Measurements from ENCODE around the gene STUB1.

The STUB1 gene

GRCh38 chr16:678209-678857 is 1.9 kb upstream of the STUB1 start:
- Histone ChIP-seq H3K4me1 (peaks cover 45% of the 10 kb centered on the region), H3K9ac (no peak overlapping the region), H3K27me3 (peaks cover 16% of the 10 kb centered on the region), H3K9me3 (no peaks in the 10 kb centered on the region), H3K4me2 (peak overlapping the region; percentile 94), H3K27ac (no peak overlapping the region), H3K4me3 (no peak overlapping the region), H3K36me3 (peaks cover 35% of the 10 kb centered on the region), H4K20me1 (peaks cover 62% of the 10 kb centered on the region)
- no peak for TF ChIP-seq Cebpa-rat (IDR thresholded peaks at IDR 0.05)

GRCh38 chr16:678858-679813 is 1.1 kb upstream of the STUB1 start:
- Histone ChIP-seq H3K4me3 (peak overlapping the region; percentile 64), H3K27ac (0 out of 2 replicates have a peak overlapping the region, but pooled peaks have one; percentile 44)

DNA sequence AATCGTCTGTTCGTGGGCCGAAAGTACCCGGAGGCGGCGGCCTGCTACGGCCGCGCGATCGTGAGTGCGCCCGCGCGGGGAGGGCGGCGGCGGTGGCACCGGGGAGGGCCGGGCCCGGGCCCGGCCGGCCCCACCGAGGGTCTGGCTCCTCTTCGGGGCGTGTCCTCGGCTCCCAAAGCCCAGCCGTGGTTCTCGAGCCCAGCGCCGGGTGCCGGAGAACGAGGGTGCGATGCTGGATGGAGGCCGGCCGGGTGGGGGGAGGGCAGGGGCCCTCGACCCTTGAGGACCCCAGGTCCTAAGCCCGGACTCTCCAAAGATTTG is 375 bp downstream of the STUB1 start:
- peaks cover 2% of the 10 kb centered on the region for H3K27me3 ChIP-seq
- H4K20me1 ChIP-seq, result peaks cover 45% of the 10 kb centered on the region
- H3K9ac ChIP-seq, result peak overlapping the region; percentile 95
- no peaks in the 10 kb centered on the region for H3K9me3 ChIP-seq
- peak overlapping the region; percentile 96 for H3K4me3 ChIP-seq
- peaks cover 48% of the 10 kb centered on the region for H3K4me1 ChIP-seq
- H3K27ac ChIP-seq, result peak overlapping the region; percentile 90
- no peak for TF ChIP-seq Cebpa-rat (IDR thresholded peaks at IDR 0.05)
- H3K4me2 ChIP-seq, result peak overlapping the region; percentile 87
- H3K36me3 ChIP-seq, result peaks cover 31% of the 10 kb centered on the region

More at GRCh38 chr16:678858-679813, 1.1 kb upstream of the STUB1 start:
- peaks cover 16% of the 10 kb centered on the region for H3K27me3 ChIP-seq
- H4K20me1 ChIP-seq, result peaks cover 60% of the 10 kb centered on the region
- peaks cover 50% of the 10 kb centered on the region for H3K4me1 ChIP-seq
- peaks cover 29% of the 10 kb centered on the region for H3K36me3 ChIP-seq
- no peak overlapping the region for H3K9ac ChIP-seq
- no peak for TF ChIP-seq Cebpa-rat (IDR thresholded peaks at IDR 0.05)
- H3K4me2 ChIP-seq, result peak overlapping the region; percentile 94
- no peaks in the 10 kb centered on the region for H3K9me3 ChIP-seq

DNA sequence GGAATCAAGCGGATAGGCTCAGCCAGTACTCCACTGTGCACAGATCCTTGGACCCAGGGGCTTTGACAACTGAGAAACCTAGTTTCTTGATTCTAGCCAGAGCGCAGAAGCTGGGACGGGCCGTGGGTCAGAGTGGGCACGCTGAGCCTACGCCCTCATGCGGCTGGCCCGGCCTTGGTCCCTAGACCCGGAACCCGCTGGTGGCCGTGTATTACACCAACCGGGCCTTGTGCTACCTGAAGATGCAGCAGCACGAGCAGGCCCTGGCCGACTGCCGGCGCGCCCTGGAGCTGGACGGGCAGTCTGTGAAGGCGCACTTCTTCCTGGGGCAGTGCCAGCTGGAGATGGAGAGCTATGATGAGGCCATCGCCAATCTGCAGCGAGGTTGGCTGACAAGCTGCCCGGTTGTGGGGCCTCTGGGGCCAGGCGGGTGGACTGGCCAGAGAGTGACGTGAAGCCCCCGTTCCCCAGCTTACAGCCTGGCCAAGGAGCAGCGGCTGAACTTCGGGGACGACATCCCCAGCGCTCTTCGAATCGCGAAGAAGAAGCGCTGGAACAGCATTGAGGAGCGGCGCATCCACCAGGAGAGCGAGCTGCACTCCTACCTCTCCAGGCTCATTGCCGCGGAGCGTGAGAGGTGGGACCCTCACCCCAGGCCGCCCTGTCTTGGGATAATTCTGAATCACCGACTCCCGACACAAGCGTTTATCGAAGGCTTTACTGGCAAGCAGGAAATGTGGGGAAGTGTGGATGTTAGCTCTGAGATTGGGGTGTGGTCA is 946 bp downstream of the STUB1 start:
- H3K4me3 ChIP-seq, result peak overlapping the region; percentile 96
- no peaks in the 10 kb centered on the region for H3K27me3 ChIP-seq
- H3K9ac ChIP-seq, result peak overlapping the region; percentile 95
- peaks cover 42% of the 10 kb centered on the region for H4K20me1 ChIP-seq
- H3K36me3 ChIP-seq, result peaks cover 31% of the 10 kb centered on the region
- no peaks in the 10 kb centered on the region for H3K9me3 ChIP-seq
- no peak for TF ChIP-seq Cebpa-rat (IDR thresholded peaks at IDR 0.05)
- peaks cover 48% of the 10 kb centered on the region for H3K4me1 ChIP-seq
- peak overlapping the region; percentile 87 for H3K4me2 ChIP-seq
- H3K27ac ChIP-seq, result peak overlapping the region; percentile 90

GRCh38 chr16:681746-682427 is 1.7 kb downstream of the STUB1 start:
- peak overlapping the region; percentile 90; the same call in 1 of the 2 replicates for H3K27ac ChIP-seq
- H3K27me3 ChIP-seq, result no peaks in the 10 kb centered on the region
- no peak for TF ChIP-seq Cebpa-rat (IDR thresholded peaks at IDR 0.05)
- no peaks in the 10 kb centered on the region for H3K9me3 ChIP-seq
- H3K4me3 ChIP-seq, result peak overlapping the region; percentile 96
- peaks cover 48% of the 10 kb centered on the region for H3K4me1 ChIP-seq
- H3K9ac ChIP-seq, result peak overlapping the region; percentile 95
- peaks cover 39% of the 10 kb centered on the region for H3K36me3 ChIP-seq
- H4K20me1 ChIP-seq, result peaks cover 37% of the 10 kb centered on the region
- H3K4me2 ChIP-seq, result peak overlapping the region; percentile 87

- Histone ChIP-seq H3K4me3 (peak overlapping the region; percentile 80), H3K27me3 (no peaks in the 10 kb centered on the region), H3K4me2 (peak overlapping the region; percentile 87), H3K27ac (no peak overlapping the region), H3K4me1 (peaks cover 48% of the 10 kb centered on the region), H4K20me1 (peaks cover 37% of the 10 kb centered on the region), H3K36me3 (peaks cover 47% of the 10 kb centered on the region), H3K9ac (peak overlapping the region; percentile 95; the same call in 1 of the 2 replicates), H3K9me3 (no peaks in the 10 kb centered on the region)
- TF ChIP-seq Cebpa-rat (IDR thresholded peaks at IDR 0.05), result no peak
Observed at GRCh38 chr16:682493-683395, 2.5 kb downstream of the STUB1 start.

DNA sequence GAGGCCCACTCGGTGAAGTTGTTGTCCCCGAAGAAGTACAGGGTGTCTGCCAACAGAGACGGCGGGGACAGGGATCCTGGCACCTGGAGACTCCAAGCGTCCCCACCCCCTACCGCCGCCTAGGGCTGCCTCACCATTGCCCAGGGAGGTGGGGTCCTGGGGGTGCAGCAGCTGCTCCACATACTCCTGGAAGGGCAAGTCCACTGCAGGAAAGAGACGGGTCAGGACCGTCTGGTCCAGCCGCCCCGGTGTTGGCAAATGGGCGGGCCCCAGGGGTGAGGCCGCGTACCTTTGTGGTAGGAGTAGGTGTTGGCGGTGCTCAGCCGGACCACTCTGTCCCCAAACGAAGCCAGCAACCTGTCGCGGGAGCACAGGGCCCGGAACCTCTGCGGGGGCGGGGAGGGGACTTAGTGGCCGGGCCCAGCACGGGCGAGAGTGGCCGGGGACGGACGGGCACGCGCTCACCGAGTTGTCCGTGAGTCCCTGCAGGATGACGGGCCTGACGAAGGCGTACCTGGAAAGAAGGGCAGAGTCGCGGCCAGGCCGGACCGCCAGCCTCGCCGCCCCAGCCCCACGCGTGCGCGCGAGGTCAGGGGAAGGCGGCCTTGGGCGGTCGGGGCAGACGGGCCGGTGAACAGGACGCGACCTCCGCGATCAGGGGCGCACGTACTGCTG is 3.3 kb downstream of the STUB1 start:
- Histone ChIP-seq H3K27ac (peak overlapping the region; percentile 86), H3K4me2 (peak overlapping the region; percentile 87), H3K9me3 (no peaks in the 10 kb centered on the region), H3K4me1 (peaks cover 52% of the 10 kb centered on the region), H3K4me3 (peak overlapping the region; percentile 80), H3K27me3 (no peaks in the 10 kb centered on the region), H3K9ac (peak overlapping the region; percentile 88), H3K36me3 (peaks cover 52% of the 10 kb centered on the region), H4K20me1 (peaks cover 37% of the 10 kb centered on the region)
- TF ChIP-seq Cebpa-rat (IDR thresholded peaks at IDR 0.05), result no peak

All from BLaER1 (cell line).